Stimulated activated CD4-positive, alpha-beta T cell treated with anti-CD3 and anti-CD28 coated beads, Interleukin-1b, Interleukin-23, amount 100 ng/mL, for 48 hours (primary cell): ENCODE data around the gene TAF11.
"Not testable (repeated sequence)": the region's sequence is repeated elsewhere in the genome, so short reads cannot be mapped to it uniquely, and the experiment has no call there.

Experiments used
- DNase-seq: peaks from one replicate; pipeline ENCODE4 v3.0.0-alpha.2; 2020

The TAF11 gene

GRCh38 chr6:34860776-34861175 is 27.1 kb downstream of the TAF11 start:
- no peak for DNase-seq

GRCh38 chr6:34859951-34860350 is 27.9 kb downstream of the TAF11 start:
- DNase-seq = no peak

GRCh38 chr6:34858681-34859080 is 29.2 kb downstream of the TAF11 start:
- DNase-seq = no peak

- no peak for DNase-seq
Measured at GRCh38 chr6:34855463-34855862, 32.4 kb downstream of the TAF11 start.

- DNase-seq = no peak
Measured at GRCh38 chr6:34852406-34853085, 35.3 kb downstream of the TAF11 start.

- DNase-seq = no peak
Measured at GRCh38 chr6:34851361-34851760, 36.5 kb downstream of the TAF11 start.

GRCh38 chr6:34849066-34849465 is 38.8 kb downstream of the TAF11 start:
- not testable (repeated sequence) for DNase-seq

- no peak for DNase-seq
Measured at GRCh38 chr6:34839666-34840352, 48.0 kb downstream of the TAF11 start.

- no peak for DNase-seq
Measured at GRCh38 chr6:34837528-34837927, 50.3 kb downstream of the TAF11 start.

- no peak for DNase-seq
Measured at GRCh38 chr6:34836451-34836850, 51.4 kb downstream of the TAF11 start.

- no peak for DNase-seq
Measured at GRCh38 chr6:34836008-34836407, 51.8 kb downstream of the TAF11 start.

- DNase-seq = no peak
Measured at GRCh38 chr6:34834789-34835518, 52.9 kb downstream of the TAF11 start.

GRCh38 chr6:34832942-34833341 is 54.9 kb downstream of the TAF11 start:
- DNase-seq = no peak

GRCh38 chr6:34829137-34829536 is 58.7 kb downstream of the TAF11 start:
- no peak for DNase-seq
